EL (cell line): ENCODE data around the gene RBM26.

Experiments
- DNase-seq: peaks from one replicate; pipeline ENCODE4 v3.0.0-alpha.2; 2016

The RBM26 gene

GRCh38 chr13:79423801-79424642 is 18.0 kb upstream of the RBM26 start:
- DNase-seq: peak; percentile 57

GRCh38 chr13:79423340-79423739 is 17.3 kb upstream of the RBM26 start:
- DNase-seq: no peak

GRCh38 chr13:79419365-79419764 is 13.3 kb upstream of the RBM26 start:
- DNase-seq: no peak

- DNase-seq: no peak
These were observed 11.7 kb upstream of the RBM26 start for GRCh38 chr13:79417741-79418140.

- DNase-seq: no peak
These were observed 7.5 kb upstream of the RBM26 start for GRCh38 chr13:79413521-79413920.

GRCh38 chr13:79409828-79410227 is 3.8 kb upstream of the RBM26 start:
- DNase-seq: no peak

- no peak for DNase-seq
These were observed 1.4 kb upstream of the RBM26 start for GRCh38 chr13:79407349-79407979.

- no peak for DNase-seq
These were observed 498 bp upstream of the RBM26 start for GRCh38 chr13:79406597-79406908.

- DNase-seq: peak; percentile 39
These were observed 589 bp downstream of the RBM26 start for GRCh38 chr13:79405501-79405830.

GRCh38 chr13:79404985-79405384 is 1.1 kb downstream of the RBM26 start:
- DNase-seq: no peak

- DNase-seq: no peak
These were observed 1.7 kb downstream of the RBM26 start for GRCh38 chr13:79404361-79404760.

GRCh38 chr13:79403113-79403512 is 2.9 kb downstream of the RBM26 start:
- DNase-seq: no peak

- DNase-seq: no peak
These were observed 3.4 kb downstream of the RBM26 start for GRCh38 chr13:79402679-79403078.

GRCh38 chr13:79402074-79402635 is 3.9 kb downstream of the RBM26 start:
- no peak for DNase-seq

- DNase-seq: no peak
These were observed 4.6 kb downstream of the RBM26 start for GRCh38 chr13:79401259-79402070.

GRCh38 chr13:79398915-79399314 is 7.1 kb downstream of the RBM26 start:
- DNase-seq: peak; percentile 24

- no peak for DNase-seq
These were observed 7.9 kb downstream of the RBM26 start for GRCh38 chr13:79398127-79398526.

GRCh38 chr13:79395881-79396280 is 10.2 kb downstream of the RBM26 start:
- DNase-seq: no peak

- DNase-seq: no peak
These were observed 12.3 kb downstream of the RBM26 start for GRCh38 chr13:79393564-79394249.

GRCh38 chr13:79392882-79393563 is 13.0 kb downstream of the RBM26 start:
- DNase-seq: peak; percentile 68

GRCh38 chr13:79389026-79389425 is 17.0 kb downstream of the RBM26 start:
- no peak for DNase-seq

GRCh38 chr13:79387853-79388252 is 18.2 kb downstream of the RBM26 start:
- DNase-seq: no peak
